Measurements from ENCODE around the gene TRMT2B.
"Not testable (repeated sequence)": the region's sequence is repeated elsewhere in the genome, so short reads cannot be mapped to it uniquely, and the experiment has no call there.

Gene TRMT2B

DNA sequence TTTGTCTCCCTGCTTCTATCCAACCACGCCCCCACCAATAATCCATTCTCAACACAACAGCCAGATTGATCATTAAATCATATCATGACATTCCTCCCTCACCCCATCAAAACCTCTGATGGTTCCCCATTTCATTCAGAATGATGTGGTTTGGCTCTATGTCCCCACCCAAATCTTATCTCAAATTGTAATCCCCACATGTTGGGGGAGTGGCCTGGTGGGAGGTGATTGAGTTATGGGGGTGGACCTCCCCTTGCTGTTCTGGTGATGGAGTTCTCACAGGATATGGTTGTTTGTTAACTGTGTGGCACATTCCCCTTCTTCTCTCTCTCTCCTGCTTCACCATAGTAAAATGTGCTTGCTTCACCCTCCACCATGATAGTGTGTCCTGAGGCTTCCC lies 23.3 kb downstream of the TRMT2B start:
- no peaks in the 10 kb centered on the region for H3K36me3 ChIP-seq (ENCODE audit: control insufficient read depth, insufficient read depth, low read length)
- DNase-seq (ENCODE audit: extremely low read depth, insufficient read length) = no peak
- TF ChIP-seq, protein P1, sequence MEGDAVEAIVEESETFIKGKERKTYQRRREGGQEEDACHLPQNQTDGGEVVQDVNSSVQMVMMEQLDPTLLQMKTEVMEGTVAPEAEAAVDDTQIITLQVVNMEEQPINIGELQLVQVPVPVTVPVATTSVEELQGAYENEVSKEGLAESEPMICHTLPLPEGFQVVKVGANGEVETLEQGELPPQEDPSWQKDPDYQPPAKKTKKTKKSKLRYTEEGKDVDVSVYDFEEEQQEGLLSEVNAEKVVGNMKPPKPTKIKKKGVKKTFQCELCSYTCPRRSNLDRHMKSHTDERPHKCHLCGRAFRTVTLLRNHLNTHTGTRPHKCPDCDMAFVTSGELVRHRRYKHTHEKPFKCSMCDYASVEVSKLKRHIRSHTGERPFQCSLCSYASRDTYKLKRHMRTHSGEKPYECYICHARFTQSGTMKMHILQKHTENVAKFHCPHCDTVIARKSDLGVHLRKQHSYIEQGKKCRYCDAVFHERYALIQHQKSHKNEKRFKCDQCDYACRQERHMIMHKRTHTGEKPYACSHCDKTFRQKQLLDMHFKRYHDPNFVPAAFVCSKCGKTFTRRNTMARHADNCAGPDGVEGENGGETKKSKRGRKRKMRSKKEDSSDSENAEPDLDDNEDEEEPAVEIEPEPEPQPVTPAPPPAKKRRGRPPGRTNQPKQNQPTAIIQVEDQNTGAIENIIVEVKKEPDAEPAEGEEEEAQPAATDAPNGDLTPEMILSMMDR (IDR thresholded peaks at IDR 0.05; ENCODE audit: insufficient read depth, low read length, poor library complexity, severe bottlenecking) = no peak
- H3K27me3 ChIP-seq (replicated peaks; ENCODE audit: control insufficient read depth, insufficient read depth, low read length) = no peaks in the 10 kb centered on the region
- no peak overlapping the region for H3K4me3 ChIP-seq (replicated peaks; ENCODE audit: low read depth, low read length)

DNA sequence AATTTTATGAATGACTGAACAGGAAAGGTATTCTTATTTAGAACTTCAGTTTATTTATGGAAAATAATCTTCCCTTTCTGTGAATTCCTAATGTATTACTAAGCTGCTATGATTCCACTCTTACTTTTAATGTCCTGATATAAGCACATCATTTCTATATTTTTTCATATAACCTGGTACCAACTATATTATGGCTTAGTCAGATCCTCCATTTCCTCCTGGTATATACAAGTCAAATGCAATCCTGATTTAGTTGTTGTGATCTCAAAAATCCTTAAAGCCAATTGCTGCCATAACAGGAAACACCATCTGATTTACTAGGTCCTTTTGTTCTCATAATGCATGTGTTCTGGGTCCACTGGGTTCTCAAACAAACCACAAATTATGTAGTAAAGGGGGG lies 26.8 kb downstream of the TRMT2B start:
- TF ChIP-seq, protein P1 (IDR thresholded peaks at IDR 0.05; ENCODE audit: insufficient read depth, low read length, poor library complexity, severe bottlenecking) = no peak
- 0 out of 2 replicates have a peak, but pooled peaks cover 2% of the 10 kb centered on the region for H3K36me3 ChIP-seq (ENCODE audit: control insufficient read depth, insufficient read depth, low read length)
- H3K4me3 ChIP-seq (replicated peaks; ENCODE audit: low read depth, low read length) = no peak overlapping the region
- H3K27me3 ChIP-seq (replicated peaks; ENCODE audit: control insufficient read depth, insufficient read depth, low read length) = no peaks in the 10 kb centered on the region
- no peak for DNase-seq (ENCODE audit: extremely low read depth, insufficient read length)

DNA sequence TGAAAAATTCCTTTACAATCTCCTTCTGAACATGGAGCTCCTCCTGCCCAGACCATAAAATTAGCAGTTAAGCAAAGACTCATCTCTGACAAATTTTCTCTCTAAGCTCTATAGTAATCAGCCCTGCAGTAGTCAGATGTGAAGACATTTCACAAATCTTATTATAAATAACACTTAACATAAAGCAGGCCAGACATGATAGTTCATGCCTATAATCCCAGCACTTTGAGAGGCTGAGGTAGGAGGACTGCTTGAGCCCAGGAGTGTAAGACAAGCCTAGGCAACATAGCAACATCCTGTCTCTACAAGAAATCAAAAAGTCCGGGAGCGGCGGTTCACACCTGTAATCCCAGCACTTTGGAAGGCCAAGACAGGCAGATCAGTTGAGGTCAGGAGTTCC lies 29.9 kb downstream of the TRMT2B start:
- Histone ChIP-seq H3K4me3 (replicated peaks; ENCODE audit: low read depth, low read length) (no peak overlapping the region), H3K27me3 (replicated peaks; ENCODE audit: control insufficient read depth, insufficient read depth, low read length) (no peaks in the 10 kb centered on the region), H3K36me3 (ENCODE audit: control insufficient read depth, insufficient read depth, low read length) (peaks cover 2% of the 10 kb centered on the region; the same call in 1 of the 2 replicates)
- no peak for DNase-seq (ENCODE audit: extremely low read depth, insufficient read length)
- TF ChIP-seq, protein P1 (IDR thresholded peaks at IDR 0.05; ENCODE audit: insufficient read depth, low read length, poor library complexity, severe bottlenecking) = no peak

DNA sequence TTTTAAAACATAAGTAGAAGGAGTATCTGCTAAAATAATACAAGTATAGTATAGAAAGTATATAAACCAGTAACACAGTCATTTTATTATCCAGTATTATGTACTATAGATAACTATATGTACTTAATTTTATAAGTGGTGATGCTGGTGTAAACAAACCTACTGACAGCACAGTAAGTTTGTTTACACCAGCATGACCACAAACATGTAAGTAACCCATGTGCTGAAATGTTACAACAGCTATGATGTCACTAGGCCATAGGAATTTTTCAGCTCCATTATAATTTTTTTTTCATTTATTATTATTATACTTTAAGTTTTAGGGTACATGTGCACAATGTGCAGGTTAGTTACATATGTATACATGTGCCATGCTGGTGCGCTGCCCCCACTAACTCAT lies 39.9 kb downstream of the TRMT2B start:
- H3K27me3 ChIP-seq (replicated peaks; ENCODE audit: control insufficient read depth, insufficient read depth, low read length); H3K4me3 ChIP-seq (replicated peaks; ENCODE audit: low read depth, low read length); DNase-seq (ENCODE audit: extremely low read depth, insufficient read length); H3K36me3 ChIP-seq (ENCODE audit: control insufficient read depth, insufficient read depth, low read length): not testable (repeated sequence)

DNA sequence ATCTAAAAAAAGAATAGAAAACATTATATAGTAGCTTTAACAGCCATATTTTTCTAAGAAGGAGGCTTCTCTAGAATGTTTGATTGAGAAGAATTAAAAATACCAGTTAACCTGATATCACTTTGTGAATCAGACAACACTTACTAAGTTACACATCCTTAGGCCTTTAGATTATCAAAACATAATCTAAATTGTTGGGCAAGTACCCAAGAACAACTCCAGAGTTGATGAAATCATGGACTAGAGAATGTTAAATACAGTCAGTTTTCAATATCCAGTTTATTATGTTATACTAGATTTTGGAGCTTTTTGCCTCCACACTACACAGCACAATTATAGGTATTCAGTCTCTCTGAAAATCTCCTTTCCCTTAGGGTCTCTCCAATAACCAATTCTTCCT lies 42.8 kb downstream of the TRMT2B start:
- Histone ChIP-seq H3K27me3 (replicated peaks; ENCODE audit: control insufficient read depth, insufficient read depth, low read length) (no peaks in the 10 kb centered on the region), H3K36me3 (ENCODE audit: control insufficient read depth, insufficient read depth, low read length) (no peaks in the 10 kb centered on the region; the same call in none of the 2 replicates), H3K4me3 (replicated peaks; ENCODE audit: low read depth, low read length) (no peak overlapping the region)
- DNase-seq (ENCODE audit: extremely low read depth, insufficient read length) = no peak
- TF ChIP-seq, protein P1 (IDR thresholded peaks at IDR 0.05; ENCODE audit: insufficient read depth, low read length, poor library complexity, severe bottlenecking) = no peak

DNA sequence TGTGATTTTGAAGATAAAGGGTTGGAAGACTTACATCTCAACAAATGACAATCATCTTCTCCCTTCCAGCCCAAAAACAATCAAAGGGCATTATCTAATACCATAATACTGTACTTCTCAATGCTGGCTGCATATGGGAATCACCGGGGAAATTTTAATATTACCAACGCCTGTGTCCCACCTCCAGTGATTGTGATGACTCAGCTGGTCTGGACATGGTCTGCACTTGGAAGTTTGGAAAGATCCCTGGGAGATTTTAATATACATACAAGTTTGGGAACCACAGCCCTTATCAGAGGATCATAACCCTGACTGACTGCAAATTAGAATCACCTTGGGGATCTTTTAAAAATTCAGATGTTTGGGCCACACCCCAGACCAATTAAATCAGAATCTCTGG lies 52.5 kb downstream of the TRMT2B start:
- Histone ChIP-seq H3K36me3 (ENCODE audit: control insufficient read depth, insufficient read depth, low read length) (no peaks in the 10 kb centered on the region), H3K27me3 (replicated peaks; ENCODE audit: control insufficient read depth, insufficient read depth, low read length) (no peaks in the 10 kb centered on the region)

More for the DNA sequence above, 52.5 kb downstream of the TRMT2B start:
- TF ChIP-seq, protein P1 (IDR thresholded peaks at IDR 0.05; ENCODE audit: insufficient read depth, low read length, poor library complexity, severe bottlenecking) = no peak
- no peak for DNase-seq (ENCODE audit: extremely low read depth, insufficient read length)
- no peak overlapping the region for H3K4me3 ChIP-seq (replicated peaks; ENCODE audit: low read depth, low read length)

Data from GM06990 (cell line).